Measurements from ENCODE around the gene MORN1.

The MORN1 gene

GRCh38 chr1:2288311-2288710 is 103.0 kb downstream of the MORN1 start:
- Histone ChIP-seq H2BK5ac (ENCODE audit: low read length) (no peak overlapping the region), H3K79me1 (ENCODE audit: low read depth, low read length) (peaks cover 35% of the 10 kb centered on the region), H4K8ac (ENCODE audit: low read depth, low read length) (no peak overlapping the region), H3K9ac (ENCODE audit: low read depth, low read length, poor library complexity) (no peak overlapping the region), H3K27ac (replicated peaks; ENCODE audit: low read length) (no peak overlapping the region), H2AFZ (ENCODE audit: low read length) (no peak overlapping the region), H2BK120ac (ENCODE audit: low read depth, low read length) (no peak overlapping the region), H4K91ac (ENCODE audit: low read depth, low read length, poor library complexity) (no peak overlapping the region), H3K4me1 (ENCODE audit: control insufficient read depth in 2 of 2, insufficient read depth in 1 of 2, low read depth in 1 of 2, low read length in 2 of 2) (peaks cover 5 to 35% of the 10 kb centered on the region in 2 donors), H3K4ac (ENCODE audit: low read length) (no peak overlapping the region), H2BK12ac (ENCODE audit: low read length) (no peak overlapping the region), H3K36me3 (replicated peaks in 1 of 2; ENCODE audit: control insufficient read depth in 2 of 2, insufficient read depth in 2 of 2, low read length in 2 of 2) (peaks cover 0 to 22% of the 10 kb centered on the region in 2 donors), H2BK15ac (ENCODE audit: low read length) (no peak overlapping the region), H3K4me2 (ENCODE audit: insufficient read depth, low read length, poor library complexity, severe bottlenecking) (no peak overlapping the region), H3K4me3 (ENCODE audit: low read length in 2 of 2) (no peak overlapping the region), H3K18ac (ENCODE audit: low read length) (no peak overlapping the region), H2AK5ac (ENCODE audit: low read depth, low read length) (no peak overlapping the region), H3K23ac (ENCODE audit: low read depth, low read length, poor library complexity) (no peak overlapping the region), H3K27me3 (ENCODE audit: control insufficient read depth in 3 of 3, insufficient read depth in 3 of 3, low read depth in 1 of 3, low read length in 3 of 3) (no peaks in the 10 kb centered on the region), H3K14ac (ENCODE audit: low read length) (no peak overlapping the region), H3K9me3 (replicated peaks in 1 of 2; ENCODE audit: control insufficient read depth in 2 of 2, insufficient read depth in 1 of 2, low read depth in 1 of 2, low read length in 2 of 2) (no peaks in the 10 kb centered on the region)
- DNase-seq (ENCODE audit: low spot score): no peak
- no CpG with 5 or more reads among the region's 10 CpGs for WGBS, 2 donors (ENCODE audit: extremely low coverage in 2 of 2, insufficient read length in 2 of 2, insufficient replicate concordance in 1 of 2)

- H2BK120ac ChIP-seq (ENCODE audit: low read depth, low read length): no peak overlapping the region
- no peak overlapping the region for H3K27ac ChIP-seq (replicated peaks; ENCODE audit: low read length)
- H2BK12ac ChIP-seq (ENCODE audit: low read length): no peak overlapping the region
- no CpG with 5 or more reads among the region's 14 CpGs for WGBS, 2 donors (ENCODE audit: extremely low coverage in 2 of 2, insufficient read length in 2 of 2, insufficient replicate concordance in 1 of 2)
- H3K18ac ChIP-seq (ENCODE audit: low read length): no peak overlapping the region
- no peak overlapping the region for H3K23ac ChIP-seq (ENCODE audit: low read depth, low read length, poor library complexity)
- H2BK5ac ChIP-seq (ENCODE audit: low read length): no peak overlapping the region
- no peaks in the 10 kb centered on the region for H3K27me3 ChIP-seq (ENCODE audit: control insufficient read depth in 3 of 3, insufficient read depth in 3 of 3, low read depth in 1 of 3, low read length in 3 of 3)
- no peak overlapping the region for H3K4me2 ChIP-seq (ENCODE audit: insufficient read depth, low read length, poor library complexity, severe bottlenecking)
- H2AFZ ChIP-seq (ENCODE audit: low read length): no peak overlapping the region
- no peak overlapping the region for H3K9ac ChIP-seq (ENCODE audit: low read depth, low read length, poor library complexity)
- H3K36me3 ChIP-seq (replicated peaks in 1 of 2; ENCODE audit: control insufficient read depth in 2 of 2, insufficient read depth in 2 of 2, low read length in 2 of 2): peaks cover 0 to 28% of the 10 kb centered on the region in 2 donors
- H2BK15ac ChIP-seq (ENCODE audit: low read length): no peak overlapping the region
- no peak overlapping the region for H3K4me3 ChIP-seq (ENCODE audit: low read length in 2 of 2)
- no peak overlapping the region for H3K4ac ChIP-seq (ENCODE audit: low read length)
- no peak overlapping the region for H4K91ac ChIP-seq (ENCODE audit: low read depth, low read length, poor library complexity)
- no peak overlapping the region for H4K8ac ChIP-seq (ENCODE audit: low read depth, low read length)
- no peaks in the 10 kb centered on the region for H3K9me3 ChIP-seq (replicated peaks in 1 of 2; ENCODE audit: control insufficient read depth in 2 of 2, insufficient read depth in 1 of 2, low read depth in 1 of 2, low read length in 2 of 2)
- no peak overlapping the region for H2AK5ac ChIP-seq (ENCODE audit: low read depth, low read length)
- no peak overlapping the region for H3K14ac ChIP-seq (ENCODE audit: low read length)
- peaks cover 33% of the 10 kb centered on the region for H3K79me1 ChIP-seq (ENCODE audit: low read depth, low read length)
- peaks cover 5 to 35% of the 10 kb centered on the region in 2 donors for H3K4me1 ChIP-seq (ENCODE audit: control insufficient read depth in 2 of 2, insufficient read depth in 1 of 2, low read depth in 1 of 2, low read length in 2 of 2)
- DNase-seq (ENCODE audit: low spot score): no peak
These were observed 103.7 kb downstream of the MORN1 start for GRCh38 chr1:2287649-2288048.

DNA sequence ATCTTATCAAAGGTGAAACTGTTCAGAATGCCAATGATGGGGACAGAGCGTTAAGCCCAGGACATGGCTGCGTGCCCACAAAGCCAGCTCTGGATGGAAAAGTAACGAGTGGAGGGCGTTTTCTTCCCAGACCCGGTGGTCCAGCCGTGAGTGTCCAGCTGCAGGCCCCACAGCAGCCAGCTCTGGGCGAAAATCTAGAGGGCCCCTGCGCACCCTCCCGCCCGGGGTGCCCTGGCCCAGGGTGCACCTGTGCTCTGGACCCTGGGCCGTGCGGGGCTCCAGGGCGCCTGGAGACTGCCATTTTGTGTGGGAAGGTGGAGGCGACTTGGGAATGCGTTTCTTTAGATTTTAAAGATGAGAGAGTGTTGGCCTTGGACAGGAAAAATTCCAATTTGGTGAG is 104.4 kb downstream of the MORN1 start:
- DNase-seq (ENCODE audit: low spot score): no peak
- H2AK5ac ChIP-seq (ENCODE audit: low read depth, low read length): no peak overlapping the region
- H3K27me3 ChIP-seq (ENCODE audit: control insufficient read depth in 3 of 3, insufficient read depth in 3 of 3, low read depth in 1 of 3, low read length in 3 of 3): no peaks in the 10 kb centered on the region
- H3K4ac ChIP-seq (ENCODE audit: low read length): no peak overlapping the region
- H3K9ac ChIP-seq (ENCODE audit: low read depth, low read length, poor library complexity): no peak overlapping the region
- H2BK15ac ChIP-seq (ENCODE audit: low read length): no peak overlapping the region
- H3K23ac ChIP-seq (ENCODE audit: low read depth, low read length, poor library complexity): no peak overlapping the region
- H3K4me1 ChIP-seq (ENCODE audit: control insufficient read depth in 2 of 2, insufficient read depth in 1 of 2, low read depth in 1 of 2, low read length in 2 of 2): peaks cover 5 to 35% of the 10 kb centered on the region in 2 donors
- H3K4me3 ChIP-seq (ENCODE audit: low read length in 2 of 2): no peak overlapping the region
- H2BK120ac ChIP-seq (ENCODE audit: low read depth, low read length): no peak overlapping the region
- no peak overlapping the region for H3K4me2 ChIP-seq (ENCODE audit: insufficient read depth, low read length, poor library complexity, severe bottlenecking)
- H3K79me1 ChIP-seq (ENCODE audit: low read depth, low read length): peaks cover 32% of the 10 kb centered on the region
- H3K14ac ChIP-seq (ENCODE audit: low read length): no peak overlapping the region
- H2BK5ac ChIP-seq (ENCODE audit: low read length): no peak overlapping the region
- no CpG with 5 or more reads among the region's 15 CpGs for WGBS, 2 donors (ENCODE audit: extremely low coverage in 2 of 2, insufficient read length in 2 of 2, insufficient replicate concordance in 1 of 2)
- no peak overlapping the region for H3K18ac ChIP-seq (ENCODE audit: low read length)
- H4K91ac ChIP-seq (ENCODE audit: low read depth, low read length, poor library complexity): no peak overlapping the region
- H4K8ac ChIP-seq (ENCODE audit: low read depth, low read length): no peak overlapping the region
- no peak overlapping the region for H2AFZ ChIP-seq (ENCODE audit: low read length)
- peaks cover 0 to 32% of the 10 kb centered on the region in 2 donors for H3K36me3 ChIP-seq (replicated peaks in 1 of 2; ENCODE audit: control insufficient read depth in 2 of 2, insufficient read depth in 2 of 2, low read length in 2 of 2)
- no peaks in the 10 kb centered on the region for H3K9me3 ChIP-seq (replicated peaks in 1 of 2; ENCODE audit: control insufficient read depth in 2 of 2, insufficient read depth in 1 of 2, low read depth in 1 of 2, low read length in 2 of 2)
- H2BK12ac ChIP-seq (ENCODE audit: low read length): no peak overlapping the region
- no peak overlapping the region for H3K27ac ChIP-seq (replicated peaks; ENCODE audit: low read length)

- WGBS, 2 donors (ENCODE audit: extremely low coverage in 2 of 2, insufficient read length in 2 of 2, insufficient replicate concordance in 1 of 2): no CpG with 5 or more reads among the region's 9 CpGs
- peaks cover 32% of the 10 kb centered on the region for H3K79me1 ChIP-seq (ENCODE audit: low read depth, low read length)
- no peak for DNase-seq (ENCODE audit: low spot score)
- no peak overlapping the region for H4K91ac ChIP-seq (ENCODE audit: low read depth, low read length, poor library complexity)
- H3K9ac ChIP-seq (ENCODE audit: low read depth, low read length, poor library complexity): no peak overlapping the region
- H3K4ac ChIP-seq (ENCODE audit: low read length): no peak overlapping the region
- no peaks in the 10 kb centered on the region for H3K9me3 ChIP-seq (replicated peaks in 1 of 2; ENCODE audit: control insufficient read depth in 2 of 2, insufficient read depth in 1 of 2, low read depth in 1 of 2, low read length in 2 of 2)
- no peak overlapping the region for H2BK12ac ChIP-seq (ENCODE audit: low read length)
- H4K8ac ChIP-seq (ENCODE audit: low read depth, low read length): no peak overlapping the region
- no peak overlapping the region for H3K4me2 ChIP-seq (ENCODE audit: insufficient read depth, low read length, poor library complexity, severe bottlenecking)
- H3K4me1 ChIP-seq (ENCODE audit: control insufficient read depth in 2 of 2, insufficient read depth in 1 of 2, low read depth in 1 of 2, low read length in 2 of 2): peaks cover under 1 to 25% of the 10 kb centered on the region in 2 donors
- peak overlapping the region; percentile 79 for H2AK5ac ChIP-seq (ENCODE audit: low read depth, low read length)
- no peak overlapping the region for H3K23ac ChIP-seq (ENCODE audit: low read depth, low read length, poor library complexity)
- peaks cover 0 to 27% of the 10 kb centered on the region in 2 donors for H3K36me3 ChIP-seq (replicated peaks in 1 of 2; ENCODE audit: control insufficient read depth in 2 of 2, insufficient read depth in 2 of 2, low read length in 2 of 2)
- H3K14ac ChIP-seq (ENCODE audit: low read length): no peak overlapping the region
- H2AFZ ChIP-seq (ENCODE audit: low read length): no peak overlapping the region
- H3K27me3 ChIP-seq (ENCODE audit: control insufficient read depth in 3 of 3, insufficient read depth in 3 of 3, low read depth in 1 of 3, low read length in 3 of 3): no peaks in the 10 kb centered on the region
- H3K18ac ChIP-seq (ENCODE audit: low read length): no peak overlapping the region
- peak overlapping the region; percentile 81 for H2BK120ac ChIP-seq (ENCODE audit: low read depth, low read length)
- no peak overlapping the region for H2BK15ac ChIP-seq (ENCODE audit: low read length)
- H3K4me3 ChIP-seq (ENCODE audit: low read length in 2 of 2): no peak overlapping the region
- no peak overlapping the region for H3K27ac ChIP-seq (replicated peaks; ENCODE audit: low read length)
- H2BK5ac ChIP-seq (ENCODE audit: low read length): peak overlapping the region; percentile 75
These were observed 106.4 kb downstream of the MORN1 start for GRCh38 chr1:2284932-2285331.
